ENCODE results near the gene PCDHGC4.

The PCDHGC4 gene

GRCh38 chr5:141529002-141529401, 44.2 kb downstream of the PCDHGC4 start:
- DNase-seq (ENCODE audit: low spot score) = no peak

GRCh38 chr5:141529873-141530272, 45.0 kb downstream of the PCDHGC4 start:
- no peak for DNase-seq (ENCODE audit: low spot score)

GRCh38 chr5:141532726-141533125, 47.9 kb downstream of the PCDHGC4 start:
- DNase-seq (ENCODE audit: low spot score) = no peak

- DNase-seq (ENCODE audit: low spot score) = no peak
Measured at GRCh38 chr5:141533897-141534296, 49.1 kb downstream of the PCDHGC4 start.

GRCh38 chr5:141534492-141535213, 49.8 kb downstream of the PCDHGC4 start:
- no peak for DNase-seq (ENCODE audit: low spot score)

Measured in CD4-positive, alpha-beta T cell treated with Interleukin-15 for 4 hours (primary cell).